Measurements from ENCODE around the gene WDR74.

DNA sequence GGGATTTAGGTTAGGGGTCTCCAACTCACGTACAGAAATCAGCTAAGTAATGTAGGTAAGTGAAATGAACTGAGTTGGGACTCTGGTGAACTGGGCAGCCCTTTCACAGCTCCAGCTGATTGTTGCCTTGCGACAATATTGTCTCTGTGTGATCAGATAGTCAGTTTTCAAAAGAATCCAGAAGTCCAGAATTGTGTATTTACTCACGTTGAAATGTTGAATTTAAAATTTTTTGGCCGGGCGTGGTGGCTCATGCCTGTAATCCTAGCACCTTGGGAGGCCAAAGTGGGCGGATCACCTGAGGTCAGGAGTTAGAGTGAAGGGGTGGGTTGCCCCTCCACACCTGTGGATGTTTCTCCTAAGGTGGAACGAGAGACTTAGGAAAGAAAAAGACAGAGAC lies 18.8 kb upstream of the WDR74 start:
- TF ChIP-seq CTCF (conservative IDR thresholded peaks at IDR 0.05) (no peak), EZH2 (IDR thresholded peaks at IDR 0.05; ENCODE audit: low read depth) (no peak)
